Measurements from ENCODE around the gene GLS. TPM values are rescaled to one million over a fixed set of nuclear protein-coding genes. Genes with fewer than 3 reads are reported as not detected.

GLS gene
- total RNA-seq, 2 donors from 2014 or later, result 415 to 476 TPM

- Histone ChIP-seq H3K27ac (no peak overlapping the region), H3K9me3 (no peaks in the 10 kb centered on the region), H3K27me3 (replicated peaks; ENCODE audit: insufficient read depth) (no peaks in the 10 kb centered on the region), H3K36me3 (no peaks in the 10 kb centered on the region), H3K4me3 (no peak overlapping the region), H3K4me1 (ENCODE audit: control insufficient read depth in 1 of 2, low read depth in 2 of 2) (peaks cover 16 to 35% of the 10 kb centered on the region in 2 donors)
- TF ChIP-seq CTCF (IDR thresholded peaks at IDR 0.05), result no peak
- no peak for DNase-seq (ENCODE audit: low spot score)
- no peak for ATAC-seq (ENCODE audit: insufficient number of reproducible peaks, low FRiP score, low read depth)
These were observed 38.0 kb upstream of the GLS start for GRCh38 chr2:190842606-190843104.

GRCh38 chr2:190843890-190844699 lies 36.5 kb upstream of the GLS start:
- TF ChIP-seq CTCF (IDR thresholded peaks at IDR 0.05), result no peak
- Histone ChIP-seq H3K9me3 (no peaks in the 10 kb centered on the region), H3K4me3 (no peak overlapping the region), H3K36me3 (no peaks in the 10 kb centered on the region), H3K4me1 (ENCODE audit: control insufficient read depth in 1 of 2, low read depth in 2 of 2) (peaks cover 15 to 32% of the 10 kb centered on the region in 2 donors), H3K27ac (no peak overlapping the region), H3K27me3 (replicated peaks; ENCODE audit: insufficient read depth) (no peaks in the 10 kb centered on the region)
- DNase-seq (ENCODE audit: low spot score), result no peak
- no peak for ATAC-seq (ENCODE audit: insufficient number of reproducible peaks, low FRiP score, low read depth)

GRCh38 chr2:190844700-190845401 lies 35.8 kb upstream of the GLS start:
- no peak for TF ChIP-seq CTCF (IDR thresholded peaks at IDR 0.05)
- Histone ChIP-seq H3K36me3 (no peaks in the 10 kb centered on the region), H3K27ac (no peak overlapping the region), H3K4me1 (ENCODE audit: control insufficient read depth in 1 of 2, low read depth in 2 of 2) (peaks cover 20 to 37% of the 10 kb centered on the region in 2 donors), H3K27me3 (replicated peaks; ENCODE audit: insufficient read depth) (no peaks in the 10 kb centered on the region), H3K4me3 (no peak overlapping the region), H3K9me3 (no peaks in the 10 kb centered on the region)
- ATAC-seq (ENCODE audit: insufficient number of reproducible peaks, low FRiP score, low read depth) (no peak), DNase-seq (ENCODE audit: low spot score) (no peak)

GRCh38 chr2:190846746-190847145 lies 33.9 kb upstream of the GLS start:
- H3K4me3 ChIP-seq, result no peak overlapping the region
- ATAC-seq (ENCODE audit: insufficient number of reproducible peaks, low FRiP score, low read depth), result no peak

More at GRCh38 chr2:190846746-190847145, 33.9 kb upstream of the GLS start:
- no peak for TF ChIP-seq CTCF (IDR thresholded peaks at IDR 0.05)
- peaks cover 18 to 41% of the 10 kb centered on the region in 2 donors for H3K4me1 ChIP-seq (ENCODE audit: control insufficient read depth in 1 of 2, low read depth in 2 of 2)
- H3K27ac ChIP-seq, result no peak overlapping the region
- no peaks in the 10 kb centered on the region for H3K9me3 ChIP-seq
- no peaks in the 10 kb centered on the region for H3K27me3 ChIP-seq (replicated peaks; ENCODE audit: insufficient read depth)
- no peak for DNase-seq (ENCODE audit: low spot score)
- no peaks in the 10 kb centered on the region for H3K36me3 ChIP-seq

Measured in thoracic aorta (tissue), 2 donors.